Ascending aorta (tissue), 2 donors: Measurements from ENCODE around the gene VPS4A. TPM values are rescaled to one million over a fixed set of nuclear protein-coding genes. Genes with fewer than 3 reads are reported as not detected.

ENCODE experiments used
- DNase-seq, 2 donors: peaks; one replicate each; pipeline ENCODE4 v3.0.0-alpha.2; 2019; ENCODE audit warnings: low spot score in 2 of 2
- H3K27ac ChIP-seq, 2 donors: fragments of 200-600 bp; sonication (generic); one replicate each; pipeline ENCODE4 v1.5.1; 2016 to 2017; ENCODE audit warnings: mild to moderate bottlenecking in 1 of 2
- H3K27me3 ChIP-seq: fragments of 200-600 bp; sonication (generic); one replicate; pipeline ENCODE4 v1.5.1; 2017
- H3K36me3 ChIP-seq, 2 donors: fragments of 200-600 bp; sonication (generic); one replicate each; pipeline ENCODE4 v1.5.1; 2016
- H3K4me1 ChIP-seq, 2 donors: fragments of 200-600 bp; sonication (generic); one replicate each; pipeline ENCODE4 v1.5.1; 2016 to 2017; ENCODE audit warnings: mild to moderate bottlenecking in 1 of 2
- H3K4me3 ChIP-seq, 2 donors: fragments of 200-600 bp; sonication (generic); one replicate each; pipeline ENCODE4 v1.5.1; 2016 to 2017; ENCODE audit warnings: mild to moderate bottlenecking in 1 of 2
- H3K9me3 ChIP-seq, 2 donors: fragments of 200-600 bp; sonication (generic); one replicate each; pipeline ENCODE4 v1.5.1; 2016
- CTCF ChIP-seq, 3 experiments: fragments of 200-600 bp in 2 of 3; fragments of 450-650 bp in 1 of 3; sonication (generic) in 2 of 3; IDR thresholded peaks; one replicate each; pipeline ENCODE4 v1.5.1; 2016 to 2019; ENCODE audit warnings: antibody characterized with exemption in 3 of 3, mild to moderate bottlenecking in 1 of 3, moderate library complexity in 1 of 3
- intact Hi-C: fragments of 100-400 bp; cut with DNase I; formaldehyde crosslinking; loops from one replicate; pipeline ENCODE4 v1.15.1; 2023
- total RNA-seq: library from RNA; depleted of rRNA; stranded (reverse); fragments of >200 nt; gene quantifications from one replicate; pipeline ENCODE4 v1.1.0, GENCODE V29; 2016

The VPS4A gene
- total RNA-seq, 1 donor from 2014 or later = 38.3 TPM

- Histone ChIP-seq H3K27ac (no peak overlapping the region), H3K9me3 (no peaks in the 10 kb centered on the region), H3K4me3 (no peak overlapping the region), H3K36me3 (peaks cover 47 to 70% of the 10 kb centered on the region in 2 donors), H3K27me3 (no peaks in the 10 kb centered on the region), H3K4me1 (no peaks in the 10 kb centered on the region)
- no peak for DNase-seq
- intact Hi-C loops = no loop called here
- TF ChIP-seq CTCF (IDR thresholded peaks at IDR 0.05) = no peak
Measured at GRCh38 chr16:69363281-69363717, 52.1 kb downstream of the VPS4A start.

- intact Hi-C loops = no loop called here
- no peak for TF ChIP-seq CTCF (IDR thresholded peaks at IDR 0.05)
Measured at GRCh38 chr16:69364088-69364487, 52.9 kb downstream of the VPS4A start.

GRCh38 chr16:69365901-69366300 lies 54.8 kb downstream of the VPS4A start:
- Histone ChIP-seq H3K27ac (no peak overlapping the region), H3K27me3 (no peaks in the 10 kb centered on the region), H3K4me1 (no peaks in the 10 kb centered on the region), H3K9me3 (no peaks in the 10 kb centered on the region), H3K36me3 (peaks cover 58 to 85% of the 10 kb centered on the region in 2 donors), H3K4me3 (no peak overlapping the region)
- intact Hi-C loops = no loop called here
- no peak for DNase-seq
- no peak for TF ChIP-seq CTCF (IDR thresholded peaks at IDR 0.05)

More at GRCh38 chr16:69364088-69364487, 52.9 kb downstream of the VPS4A start:
- H3K36me3 ChIP-seq = peaks cover 55 to 78% of the 10 kb centered on the region in 2 donors
- H3K27me3 ChIP-seq = no peaks in the 10 kb centered on the region
- H3K9me3 ChIP-seq = no peaks in the 10 kb centered on the region
- H3K4me1 ChIP-seq = no peaks in the 10 kb centered on the region
- no peak overlapping the region for H3K27ac ChIP-seq
- DNase-seq = no peak
- H3K4me3 ChIP-seq = no peak overlapping the region

- H3K27me3 ChIP-seq = no peaks in the 10 kb centered on the region
- DNase-seq = no peak
- H3K9me3 ChIP-seq = no peaks in the 10 kb centered on the region
- intact Hi-C loops = no loop called here
- peaks cover 57 to 87% of the 10 kb centered on the region in 2 donors for H3K36me3 ChIP-seq
- no peaks in the 10 kb centered on the region for H3K4me1 ChIP-seq
- H3K4me3 ChIP-seq = no peak overlapping the region
- no peak overlapping the region for H3K27ac ChIP-seq
- no peak for TF ChIP-seq CTCF (IDR thresholded peaks at IDR 0.05)
Measured at GRCh38 chr16:69366431-69366830, 55.3 kb downstream of the VPS4A start.

GRCh38 chr16:69367980-69368379 lies 56.8 kb downstream of the VPS4A start:
- intact Hi-C loops = no loop called here
- peaks cover 61 to 90% of the 10 kb centered on the region in 2 donors for H3K36me3 ChIP-seq
- H3K27me3 ChIP-seq = no peaks in the 10 kb centered on the region
- H3K9me3 ChIP-seq = no peaks in the 10 kb centered on the region
- H3K4me1 ChIP-seq = no peaks in the 10 kb centered on the region
- no peak for TF ChIP-seq CTCF (IDR thresholded peaks at IDR 0.05)
- no peak overlapping the region for H3K4me3 ChIP-seq
- H3K27ac ChIP-seq = no peak overlapping the region
- DNase-seq = no peak

- H3K36me3 ChIP-seq = peaks cover 61 to 81% of the 10 kb centered on the region in 2 donors
- TF ChIP-seq CTCF (IDR thresholded peaks at IDR 0.05) = no peak
- no peak for DNase-seq
- H3K4me1 ChIP-seq = no peaks in the 10 kb centered on the region
- H3K27me3 ChIP-seq = no peaks in the 10 kb centered on the region
- no peak overlapping the region for H3K27ac ChIP-seq
- no peaks in the 10 kb centered on the region for H3K9me3 ChIP-seq
- H3K4me3 ChIP-seq = no peak overlapping the region
- intact Hi-C loops = no loop called here
Measured at GRCh38 chr16:69368866-69369265, 57.7 kb downstream of the VPS4A start.
